HG03097 (cell line): ENCODE results near the gene UBTD1.

Experiments
- ATAC-seq: cut with Tn5 transposase; IDR thresholded peaks from one replicate; pipeline ENCODE4 v1.9.1; 2021; ENCODE audit not compliant: unreplicated experiment, low FRiP score

Gene UBTD1

GRCh38 chr10:97533888-97534287 is 35.2 kb downstream of the UBTD1 start:
- no peak for ATAC-seq

GRCh38 chr10:97534746-97535367 is 36.1 kb downstream of the UBTD1 start:
- ATAC-seq: no peak

GRCh38 chr10:97537186-97537869 is 38.6 kb downstream of the UBTD1 start:
- no peak for ATAC-seq

GRCh38 chr10:97538411-97538810 is 39.7 kb downstream of the UBTD1 start:
- no peak for ATAC-seq

GRCh38 chr10:97538839-97539238 is 40.1 kb downstream of the UBTD1 start:
- no peak for ATAC-seq

- ATAC-seq: no peak
Observed at GRCh38 chr10:97539523-97540200, 40.9 kb downstream of the UBTD1 start.

- no peak for ATAC-seq
Observed at GRCh38 chr10:97540669-97541500, 42.2 kb downstream of the UBTD1 start.

- no peak for ATAC-seq
Observed at GRCh38 chr10:97542169-97543024, 43.7 kb downstream of the UBTD1 start.

- ATAC-seq: no peak
Observed at GRCh38 chr10:97543025-97543546, 44.4 kb downstream of the UBTD1 start.

GRCh38 chr10:97546456-97547270 is 47.9 kb downstream of the UBTD1 start:
- no peak for ATAC-seq

GRCh38 chr10:97547271-97547600 is 48.5 kb downstream of the UBTD1 start:
- no peak for ATAC-seq

- ATAC-seq: no peak
Observed at GRCh38 chr10:97547962-97548361, 49.2 kb downstream of the UBTD1 start.

GRCh38 chr10:97548828-97549455 is 50.2 kb downstream of the UBTD1 start:
- no peak for ATAC-seq

GRCh38 chr10:97549587-97550322 is 51.0 kb downstream of the UBTD1 start:
- no peak for ATAC-seq

GRCh38 chr10:97550336-97551149 is 51.8 kb downstream of the UBTD1 start:
- no peak for ATAC-seq

- no peak for ATAC-seq
Observed at GRCh38 chr10:97551271-97551670, 52.5 kb downstream of the UBTD1 start.

GRCh38 chr10:97553575-97554031 is 54.9 kb downstream of the UBTD1 start:
- ATAC-seq: no peak
